HG03045 (cell line): ENCODE results near the gene ELP6.

ENCODE experiments used
- ATAC-seq: cut with Tn5 transposase; IDR thresholded peaks from one replicate; pipeline ENCODE4 v1.9.1; 2021; ENCODE audit warnings: mild to moderate bottlenecking, moderate library complexity; ENCODE audit not compliant: unreplicated experiment

The ELP6 gene, protein sequence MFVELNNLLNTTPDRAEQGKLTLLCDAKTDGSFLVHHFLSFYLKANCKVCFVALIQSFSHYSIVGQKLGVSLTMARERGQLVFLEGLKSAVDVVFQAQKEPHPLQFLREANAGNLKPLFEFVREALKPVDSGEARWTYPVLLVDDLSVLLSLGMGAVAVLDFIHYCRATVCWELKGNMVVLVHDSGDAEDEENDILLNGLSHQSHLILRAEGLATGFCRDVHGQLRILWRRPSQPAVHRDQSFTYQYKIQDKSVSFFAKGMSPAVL

DNA sequence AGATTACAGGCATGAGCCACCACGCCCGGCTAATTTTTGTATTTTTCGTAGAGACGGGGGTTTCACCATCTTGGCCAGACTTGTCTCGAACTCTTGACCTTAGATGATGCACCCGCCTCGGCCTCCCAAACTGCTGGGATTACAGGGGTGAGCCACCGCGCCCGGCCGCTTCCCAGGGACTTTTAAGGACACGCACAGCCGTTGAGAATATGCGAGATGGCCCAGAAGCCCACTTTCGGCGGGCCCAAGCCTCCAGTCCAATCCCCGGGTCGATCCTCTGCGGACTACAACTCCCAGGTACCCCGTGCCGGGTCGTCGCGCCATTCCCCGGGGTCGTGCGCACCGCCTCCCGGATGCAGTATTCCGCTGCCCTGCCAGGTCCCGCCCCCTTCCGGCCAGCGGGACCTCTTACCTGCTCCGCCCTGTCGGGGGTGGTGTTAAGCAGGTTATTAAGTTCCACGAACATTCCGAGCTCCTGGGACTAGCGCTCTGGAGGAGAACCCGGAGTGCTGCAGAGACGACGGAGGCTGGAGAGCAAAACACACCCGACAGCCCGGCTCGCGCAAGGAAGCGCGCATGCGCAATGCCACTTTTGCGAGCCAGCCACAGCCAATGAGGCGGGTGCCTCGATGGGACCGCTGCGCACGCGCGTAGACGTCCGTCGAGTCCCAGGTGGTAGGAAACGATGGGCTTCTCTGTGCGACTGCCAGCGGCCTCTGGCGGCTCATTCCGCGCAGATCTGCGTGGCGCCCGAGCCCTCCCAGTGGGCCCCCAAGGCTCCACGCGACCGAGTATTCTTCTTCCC is at the start of gene ELP6:
ELP6 (minus strand) TSS at position 588 of the 805 bp plus-strand sequence; CDS start at position 466, 122 bp downstream.
- peak; percentile 96 for ATAC-seq

DNA sequence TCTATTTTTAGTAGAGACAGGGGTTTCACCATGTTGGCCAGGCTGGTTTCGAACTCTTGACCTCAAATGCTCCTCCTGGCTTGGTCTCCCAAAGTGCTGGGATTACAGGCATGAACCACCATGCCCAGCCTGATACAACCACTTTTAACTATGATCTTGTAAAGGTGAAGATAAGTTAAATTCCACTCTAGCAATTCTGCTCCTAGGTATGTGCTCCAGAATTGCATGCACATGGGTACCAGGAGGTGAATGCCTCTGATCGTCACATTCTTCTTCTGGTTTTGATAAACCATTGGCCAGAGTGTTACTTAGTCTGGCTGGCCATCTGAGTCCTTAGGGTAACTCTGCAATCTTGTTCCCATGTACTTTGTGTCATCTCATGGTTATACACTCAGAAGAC is 42.8 kb upstream of the ELP6 start:
- ATAC-seq, result no peak

DNA sequence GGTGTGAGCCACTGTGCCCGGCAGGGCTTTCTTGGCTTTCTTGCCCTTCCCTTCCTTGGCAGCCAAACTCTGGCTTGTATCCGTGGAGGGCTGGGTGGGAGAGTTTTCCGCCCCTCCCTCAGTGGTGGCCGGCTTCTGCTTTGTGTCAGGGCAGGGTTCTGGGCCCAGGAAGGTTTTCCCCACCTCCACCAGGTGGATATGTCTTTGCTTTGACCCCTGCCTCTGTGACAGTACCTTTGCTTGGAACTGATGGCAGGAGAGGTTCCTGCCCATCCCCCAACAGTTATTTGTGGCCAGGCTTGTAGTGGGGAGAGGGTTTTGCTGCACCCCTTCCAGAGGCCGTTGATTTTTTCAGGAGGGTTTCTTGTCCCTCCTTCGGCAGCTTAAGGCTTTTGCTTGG is 40.8 kb upstream of the ELP6 start:
- ATAC-seq, result no peak

DNA sequence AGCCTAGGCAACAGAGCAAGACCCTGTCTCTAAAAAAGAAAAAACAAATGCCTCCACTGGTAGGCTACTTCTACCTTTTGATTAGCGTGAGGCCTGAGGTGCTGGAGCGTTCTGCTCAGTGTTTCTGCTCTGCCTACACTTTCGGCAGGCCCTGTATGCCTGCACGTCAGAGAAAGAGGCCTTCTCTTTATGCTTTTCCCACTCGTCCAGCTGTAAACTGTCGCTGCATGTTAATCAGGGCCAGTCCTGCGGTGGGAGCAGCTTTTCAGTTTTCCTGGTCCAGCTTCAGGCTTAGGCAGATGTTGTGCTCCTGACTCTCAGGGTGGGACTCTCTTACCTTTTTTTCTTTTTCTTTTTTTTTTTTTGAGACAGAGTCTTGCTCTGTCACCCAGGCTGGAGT is 39.9 kb upstream of the ELP6 start:
- ATAC-seq, result no peak

DNA sequence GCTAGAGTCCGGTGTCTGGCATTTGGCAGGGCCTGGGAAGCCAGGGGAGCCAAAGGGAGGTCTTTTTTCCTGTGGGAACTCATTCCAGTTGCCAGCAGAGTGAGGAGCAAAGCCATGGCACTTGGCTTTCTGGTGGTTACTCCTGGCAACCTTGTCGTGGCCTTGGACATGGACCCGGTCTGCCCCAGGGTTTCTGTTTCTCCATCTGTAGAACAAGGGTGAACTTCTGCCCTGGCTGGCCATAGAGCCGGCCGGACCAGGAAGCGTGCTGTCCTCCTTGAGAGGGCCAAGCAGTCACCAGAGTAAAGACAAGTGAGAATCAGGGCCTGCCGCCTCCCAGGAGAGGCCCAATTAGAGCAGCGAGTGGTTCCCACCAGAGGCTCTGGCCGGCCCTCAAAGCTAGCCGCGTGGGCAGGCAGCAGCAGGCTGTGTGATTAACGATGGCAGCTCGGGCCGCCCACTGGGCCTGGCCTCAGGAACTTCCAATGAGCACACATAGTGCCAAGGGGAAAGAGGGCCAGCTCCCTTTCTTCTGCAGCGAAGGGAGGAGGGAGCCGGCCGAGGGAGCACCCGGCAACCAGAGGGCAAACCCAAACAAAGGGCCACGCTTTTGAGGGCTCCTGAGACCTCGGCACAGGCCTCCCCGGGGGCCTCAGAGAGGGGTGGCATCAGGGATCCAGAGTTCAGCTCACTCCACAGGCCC is 29.1 kb upstream of the ELP6 start:
- no peak for ATAC-seq

DNA sequence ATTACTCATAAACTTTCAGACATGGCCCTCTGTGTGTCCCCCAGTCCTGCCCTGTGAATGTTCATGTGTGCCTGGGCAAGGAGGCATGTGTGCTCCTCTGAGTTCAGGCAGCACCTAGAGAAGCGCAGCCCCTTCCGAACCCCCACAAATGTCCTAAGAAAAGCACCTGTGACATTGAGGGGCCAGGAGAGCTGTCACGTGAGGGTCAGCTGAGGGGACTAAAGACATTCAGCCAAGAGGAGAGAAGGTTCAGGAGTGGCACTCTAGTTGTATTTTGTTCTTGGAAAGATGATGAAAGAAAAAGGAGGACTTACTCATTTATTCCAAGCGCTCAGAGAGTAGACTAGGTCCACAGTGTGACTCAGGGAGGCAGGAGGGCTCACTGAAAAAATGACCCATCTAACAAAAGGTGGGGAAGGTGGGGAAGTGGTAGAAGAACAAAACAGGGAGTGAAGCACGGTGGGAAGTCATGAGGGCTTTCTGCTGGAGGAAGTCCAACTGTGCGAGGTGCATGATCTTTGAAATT is 28.1 kb upstream of the ELP6 start:
- no peak for ATAC-seq

DNA sequence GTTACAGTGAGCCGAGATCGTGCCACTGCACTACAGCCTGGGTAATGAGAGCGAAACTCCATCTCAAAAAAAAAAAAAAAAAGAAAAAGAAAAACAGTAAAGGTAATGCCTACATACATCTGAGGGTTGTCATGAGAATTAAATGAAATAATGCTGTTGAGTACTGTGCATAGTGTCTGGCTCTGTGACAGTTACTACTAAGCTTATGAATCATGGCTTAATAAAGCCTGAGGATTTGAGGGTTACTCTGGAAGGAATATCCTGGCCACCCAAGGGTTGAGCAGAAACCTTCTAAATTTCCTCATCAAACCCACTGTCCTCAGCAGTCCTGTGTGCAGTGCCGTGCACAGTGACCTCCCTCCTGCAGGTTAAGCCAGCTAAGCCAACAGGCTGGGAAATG is 26.8 kb upstream of the ELP6 start:
- no peak for ATAC-seq

DNA sequence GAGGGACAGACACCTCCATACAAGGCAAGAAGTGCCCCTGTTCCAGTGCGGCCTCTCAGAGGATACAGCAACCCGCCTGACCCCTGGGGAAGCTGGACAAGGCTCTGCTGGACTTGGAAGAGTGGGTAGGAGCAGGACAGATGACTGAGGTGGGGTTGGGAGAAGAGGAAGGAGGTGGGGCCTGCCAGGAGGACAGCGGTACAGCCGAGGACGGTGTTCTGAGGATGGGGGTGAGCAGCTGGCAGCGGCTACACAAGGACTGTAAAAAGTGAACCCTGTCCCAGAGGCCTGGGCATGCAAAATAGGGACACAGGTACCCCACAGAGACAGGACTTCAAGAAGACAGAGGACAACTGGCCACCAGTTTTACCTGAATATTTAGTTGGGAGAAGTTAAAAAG is 23.5 kb upstream of the ELP6 start:
- ATAC-seq, result no peak

DNA sequence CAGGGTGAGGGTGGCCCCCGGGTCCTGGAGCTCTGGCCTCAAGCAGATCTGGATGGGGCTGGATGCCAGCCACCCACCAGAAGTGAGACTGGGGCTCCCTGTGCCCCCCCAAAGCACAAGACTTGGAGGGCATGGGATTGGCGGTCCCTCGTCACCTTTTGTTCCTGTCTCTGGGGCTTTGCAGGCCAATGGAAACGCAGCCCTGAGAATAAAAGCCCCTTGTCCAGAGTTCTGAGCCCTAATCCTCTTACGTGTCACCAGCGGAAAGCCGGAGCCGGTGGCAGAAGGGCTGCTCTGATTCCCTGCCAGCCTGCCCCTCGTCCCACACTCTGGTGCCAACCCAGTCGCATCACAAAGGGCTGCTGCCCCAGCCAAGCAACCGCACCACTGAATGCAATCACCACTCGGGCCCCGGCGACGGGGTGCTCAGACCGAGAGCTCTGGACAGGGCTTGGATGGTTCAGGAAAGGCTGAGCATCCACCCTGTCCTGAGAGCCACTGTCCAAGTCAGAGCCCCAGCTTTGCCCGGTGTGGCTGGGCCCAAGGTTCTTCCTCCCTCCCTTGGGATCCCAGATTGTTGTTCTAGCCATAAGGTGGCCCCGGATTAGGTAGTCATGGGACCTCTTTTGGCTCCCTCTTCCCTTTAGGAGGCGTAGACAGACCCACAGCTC is 22.8 kb upstream of the ELP6 start:
- ATAC-seq, result no peak

DNA sequence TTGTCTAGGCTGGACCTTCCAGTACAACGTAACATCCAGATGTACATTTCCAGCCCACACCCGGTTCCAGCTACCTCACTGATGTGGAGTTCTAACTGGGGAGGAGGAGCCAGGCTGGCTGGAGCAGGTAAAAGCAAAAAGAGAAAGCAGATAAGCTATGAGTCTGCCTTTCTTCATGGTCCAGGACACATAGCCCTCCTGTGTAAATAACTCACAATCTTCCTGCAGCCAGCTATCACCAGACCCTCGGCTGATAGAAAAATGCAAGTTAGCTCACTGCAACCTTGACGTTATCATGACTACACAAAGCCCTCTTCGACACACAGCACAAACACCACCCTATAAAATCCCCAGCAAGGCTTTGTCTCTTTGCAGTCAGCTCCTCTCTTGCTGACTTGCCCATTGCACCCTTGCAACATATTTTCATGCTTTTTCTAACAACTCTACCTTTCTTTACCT is 20.5 kb upstream of the ELP6 start:
- ATAC-seq, result no peak

DNA sequence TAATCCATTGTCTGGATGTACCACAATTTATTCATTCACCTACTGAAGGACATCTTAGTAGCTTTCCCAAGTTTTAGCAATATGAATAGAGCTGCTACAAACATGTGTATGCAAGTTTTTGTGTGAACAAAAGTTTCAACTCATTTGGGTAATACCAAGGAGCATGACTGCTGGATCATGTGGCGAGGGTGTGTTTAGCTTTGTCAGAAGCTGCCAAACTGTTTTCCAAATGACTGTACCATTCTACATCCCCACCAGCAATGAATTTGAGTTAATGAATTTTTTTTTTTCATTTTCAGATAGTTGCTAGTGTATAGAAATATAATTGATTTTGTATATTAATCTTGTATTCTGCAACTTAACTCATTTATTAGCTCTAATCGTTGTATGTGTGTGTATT is 20.0 kb upstream of the ELP6 start:
- no peak for ATAC-seq

DNA sequence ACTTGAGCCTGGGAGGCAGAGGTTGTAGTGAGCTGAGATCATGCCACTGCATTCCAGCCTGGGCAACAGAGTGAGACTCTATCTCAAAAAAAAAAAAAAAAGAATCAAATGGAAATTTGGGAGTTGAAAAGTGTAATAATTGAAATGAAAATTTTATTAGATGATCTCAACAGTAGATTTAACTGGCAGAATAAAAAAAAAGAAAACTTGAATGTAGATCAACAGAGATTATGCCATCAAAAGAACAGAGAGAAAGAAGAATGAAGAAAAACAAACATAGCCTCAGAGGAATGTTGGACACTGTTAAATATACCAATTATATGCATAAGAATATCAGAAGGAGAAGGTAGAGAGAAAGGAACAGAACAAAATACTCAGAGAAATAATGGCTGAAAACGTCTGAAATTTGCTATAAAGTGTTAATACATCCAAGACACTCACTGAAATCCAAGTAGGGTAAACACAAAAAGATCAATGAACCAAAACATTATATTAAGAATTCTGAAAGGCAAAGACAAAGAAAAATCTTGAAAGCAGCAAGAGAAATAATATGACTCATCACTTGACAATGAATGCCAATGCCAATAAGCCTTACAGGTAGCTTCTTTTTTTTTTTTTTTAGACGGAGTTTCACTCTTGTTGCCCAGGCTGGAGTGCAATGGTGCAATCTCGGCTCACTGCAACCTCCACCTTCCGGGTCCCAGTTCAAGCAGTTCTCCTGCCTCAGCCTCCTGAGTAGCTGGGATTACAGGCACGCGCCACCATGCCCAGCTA is 14.6 kb upstream of the ELP6 start:
- no peak for ATAC-seq

DNA sequence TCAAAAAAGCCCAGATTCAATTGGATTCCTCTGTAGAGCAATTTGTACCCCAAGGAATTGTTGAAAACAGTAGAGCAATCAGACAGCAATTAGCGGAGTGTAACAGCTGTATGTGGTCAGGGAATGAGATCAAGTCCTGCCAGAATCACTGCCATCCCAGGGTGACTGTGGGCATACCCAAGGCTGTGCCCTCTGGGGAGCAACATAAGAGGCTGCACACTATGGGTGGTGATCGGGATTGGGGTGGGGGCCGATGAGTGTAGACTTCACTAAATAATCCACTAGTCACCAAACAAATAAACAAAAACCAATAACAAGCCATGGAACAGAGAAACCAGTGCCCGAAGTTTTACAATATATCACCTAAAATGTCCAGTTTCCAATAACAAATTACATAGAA is 12.1 kb upstream of the ELP6 start:
- ATAC-seq, result no peak

DNA sequence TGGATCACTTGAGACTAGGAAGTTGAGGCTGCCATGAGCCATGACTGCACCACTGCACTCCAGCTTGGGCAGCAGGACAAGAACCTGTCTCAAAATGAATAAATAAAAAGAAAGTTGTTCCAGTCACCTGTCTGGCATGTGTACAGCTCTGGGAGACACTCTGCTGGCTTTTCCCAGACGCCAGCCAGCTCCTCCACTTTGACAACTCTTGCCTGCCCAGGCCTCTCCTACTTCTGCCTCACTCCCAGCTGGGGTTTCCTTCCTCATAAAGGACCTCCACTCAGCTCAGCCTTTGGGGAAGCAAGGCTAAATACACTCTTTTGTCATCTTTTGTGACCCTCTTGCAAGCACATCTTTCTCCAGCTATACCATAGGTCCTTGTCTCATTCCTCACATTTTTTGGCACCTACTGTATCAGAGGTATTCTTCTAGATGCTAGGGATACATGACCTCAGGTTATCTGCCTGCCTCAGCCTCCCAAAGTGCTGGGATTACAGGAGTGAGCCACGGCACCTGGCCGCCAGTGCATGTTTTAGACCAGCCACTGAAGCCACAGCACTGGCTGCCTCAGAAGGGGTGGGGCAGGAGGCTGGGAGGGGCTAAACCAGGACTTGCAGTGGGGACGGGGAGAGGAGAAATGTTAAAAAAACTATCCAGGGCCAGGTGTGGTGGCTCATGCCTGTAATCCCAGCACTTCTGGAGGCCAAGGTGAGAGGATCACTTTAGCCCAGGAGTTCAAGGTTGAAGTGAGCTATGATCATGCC is 10.0 kb upstream of the ELP6 start:
- no peak for ATAC-seq

DNA sequence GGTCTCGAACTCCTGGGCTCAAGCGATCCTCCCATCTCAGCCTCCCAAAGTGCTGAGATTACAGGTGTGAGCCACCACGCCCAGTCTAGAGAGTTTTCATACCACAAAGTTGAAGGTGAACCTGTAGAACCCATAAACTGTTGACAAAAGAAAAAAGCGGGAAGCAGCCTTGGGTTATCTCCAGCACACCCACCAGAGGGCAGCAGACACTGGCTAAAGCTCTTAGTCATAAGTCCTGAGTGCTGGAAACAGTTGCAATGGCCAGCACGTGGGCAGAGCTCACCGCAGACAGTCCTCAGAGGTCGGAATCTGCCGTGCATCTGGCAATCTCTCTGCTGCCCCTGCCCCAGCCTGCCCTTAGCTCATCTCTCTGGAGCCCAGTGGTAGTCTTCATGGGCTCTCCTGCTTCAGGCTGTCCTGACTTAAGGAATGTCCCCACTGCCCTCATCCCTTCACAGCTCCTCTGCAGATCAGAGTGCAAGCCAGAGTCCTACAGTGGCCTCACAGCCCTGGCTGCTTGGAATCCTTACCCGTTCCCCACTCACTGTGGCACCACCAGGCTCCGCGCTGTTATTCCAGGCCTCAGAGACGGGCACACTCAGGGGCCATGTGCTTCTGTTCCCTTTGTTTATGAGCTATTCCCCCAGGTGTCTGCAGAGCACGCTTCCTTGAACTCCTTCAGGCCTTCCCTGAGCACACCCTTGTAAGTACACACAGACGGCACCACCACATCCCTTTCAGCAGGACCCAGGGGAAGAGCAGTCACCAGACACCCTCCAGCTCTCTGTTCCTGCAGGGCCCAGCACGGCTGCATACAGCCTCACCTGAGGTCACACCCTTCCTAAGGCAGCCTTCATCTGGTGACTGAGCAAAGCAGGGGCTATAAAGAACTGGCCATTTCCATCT is 8.8 kb upstream of the ELP6 start:
- ATAC-seq, result peak; percentile 71

DNA sequence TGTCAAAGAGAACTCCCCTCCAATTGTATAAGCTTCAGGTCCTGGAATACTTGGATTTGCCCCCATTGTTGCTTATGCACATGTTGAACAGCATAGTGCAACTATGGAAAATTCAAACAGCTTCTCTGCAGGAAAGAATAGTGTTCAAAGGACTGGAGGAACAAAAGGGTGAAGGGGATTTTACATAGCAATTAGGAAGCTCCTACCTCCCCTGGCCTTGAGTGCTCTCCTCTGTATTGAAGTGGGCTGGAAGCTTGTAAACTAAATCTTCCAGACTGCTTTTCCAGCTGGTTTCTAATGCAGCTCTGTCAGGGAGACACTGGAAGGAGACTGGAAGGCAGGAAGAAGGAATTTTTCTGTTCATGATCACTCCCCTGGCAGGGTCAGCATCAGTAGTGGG is 7.2 kb upstream of the ELP6 start:
- no peak for ATAC-seq

DNA sequence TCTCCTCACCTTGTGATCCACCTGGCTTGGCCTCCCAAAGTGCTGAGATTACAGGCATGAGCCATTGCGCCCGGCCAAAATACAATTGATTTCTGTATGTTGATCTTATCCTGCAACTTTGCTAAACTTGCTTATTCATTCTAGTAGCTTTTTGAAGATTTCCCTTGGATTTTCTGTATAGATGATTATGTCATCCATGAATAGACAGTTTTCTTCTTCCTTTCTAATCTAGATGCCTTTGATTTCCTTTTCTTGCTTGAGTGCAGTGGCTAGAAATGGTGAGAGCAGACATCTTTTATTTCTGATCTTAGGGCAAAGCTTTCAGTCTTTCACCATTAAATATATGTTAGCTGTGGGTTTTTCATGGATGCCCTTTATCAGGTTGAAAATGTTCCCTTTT is 4.4 kb upstream of the ELP6 start:
- no peak for ATAC-seq

DNA sequence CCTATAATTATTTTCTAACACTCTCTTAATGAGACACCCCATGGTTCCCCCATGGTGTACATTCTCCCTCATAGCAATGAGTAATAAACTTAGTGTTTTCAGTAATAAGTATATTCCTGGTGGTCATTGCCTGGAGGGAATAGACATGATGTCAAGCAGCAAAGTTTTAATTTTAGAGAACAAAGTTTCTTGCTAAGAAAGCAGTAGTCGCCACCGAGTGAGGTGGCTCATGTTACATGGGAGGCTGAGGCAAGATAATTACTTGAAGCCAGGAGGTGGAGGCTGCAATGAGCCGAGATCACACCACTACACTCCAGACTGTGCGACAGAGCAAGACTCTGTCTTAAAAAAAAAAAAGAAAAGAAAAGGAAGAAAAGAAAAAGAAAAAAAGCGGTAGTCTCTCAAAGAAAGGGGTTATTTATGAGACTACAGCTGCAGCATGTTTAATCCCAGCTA is 2.4 kb upstream of the ELP6 start:
- no peak for ATAC-seq
